PFSK-1 (cell line): Measurements from ENCODE around the gene PRDM4.

Experiments
- FOXP2 ChIP-seq: optimal IDR thresholded peaks from 2 replicates; pipeline ENCODE3; 2011; ENCODE audit warnings: borderline replicate concordance, control low read depth, inconsistent platforms; ENCODE audit not compliant: insufficient read depth; ENCODE audit errors: extremely low read length, extremely low read depth
- POLR2AphosphoS5 ChIP-seq: IDR thresholded peaks from 2 replicates; pipeline ENCODE4 v1.6.1; 2012; ENCODE audit warnings: low read depth, mild to moderate bottlenecking, control low read depth, low read length, moderate library complexity
- SIN3A ChIP-seq: IDR thresholded peaks from 2 replicates; pipeline ENCODE4 v1.6.1; 2012; ENCODE audit warnings: mild to moderate bottlenecking, low read length, moderate library complexity, borderline replicate concordance; ENCODE audit not compliant: insufficient read depth
- TAF1 ChIP-seq: IDR thresholded peaks from 2 replicates; pipeline ENCODE4 v1.6.1; 2012; ENCODE audit warnings: low read length, control low read depth, borderline replicate concordance; ENCODE audit not compliant: insufficient read depth
- TF ChIP-seq, protein P1 (sequence below), 2 experiments: IDR thresholded peaks; 2 replicates each; pipeline versions ENCODE4 v1.6.1 to v1.8.0; 2011 to 2012; ENCODE audit warnings: low read depth in 2 of 2, low read length in 2 of 2, control low read depth in 1 of 2, inconsistent platforms in 1 of 2, mild to moderate bottlenecking in 1 of 2, moderate library complexity in 1 of 2; ENCODE audit not compliant: insufficient read depth in 1 of 2

Gene PRDM4

DNA sequence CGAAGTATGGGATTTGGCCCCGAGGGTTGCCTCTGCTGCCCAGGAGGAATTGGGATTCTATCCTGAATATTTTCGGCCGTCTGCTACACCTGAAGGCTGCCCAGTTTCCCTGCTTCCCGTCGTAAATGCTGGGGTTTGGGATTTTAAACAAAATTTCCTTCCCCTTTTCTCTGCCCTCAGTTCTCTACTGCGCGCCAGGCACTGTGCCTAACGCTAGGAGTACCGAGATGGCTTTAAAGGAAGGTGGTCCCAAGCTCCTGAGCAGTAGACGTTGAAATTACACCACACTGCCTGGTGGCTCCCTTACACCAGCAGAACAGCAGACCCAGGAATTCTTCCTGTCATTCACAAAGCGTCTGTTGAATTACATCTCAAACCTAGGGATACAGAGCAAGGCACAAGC is 566 bp upstream of the PRDM4 start:
- TF ChIP-seq, protein P1, sequence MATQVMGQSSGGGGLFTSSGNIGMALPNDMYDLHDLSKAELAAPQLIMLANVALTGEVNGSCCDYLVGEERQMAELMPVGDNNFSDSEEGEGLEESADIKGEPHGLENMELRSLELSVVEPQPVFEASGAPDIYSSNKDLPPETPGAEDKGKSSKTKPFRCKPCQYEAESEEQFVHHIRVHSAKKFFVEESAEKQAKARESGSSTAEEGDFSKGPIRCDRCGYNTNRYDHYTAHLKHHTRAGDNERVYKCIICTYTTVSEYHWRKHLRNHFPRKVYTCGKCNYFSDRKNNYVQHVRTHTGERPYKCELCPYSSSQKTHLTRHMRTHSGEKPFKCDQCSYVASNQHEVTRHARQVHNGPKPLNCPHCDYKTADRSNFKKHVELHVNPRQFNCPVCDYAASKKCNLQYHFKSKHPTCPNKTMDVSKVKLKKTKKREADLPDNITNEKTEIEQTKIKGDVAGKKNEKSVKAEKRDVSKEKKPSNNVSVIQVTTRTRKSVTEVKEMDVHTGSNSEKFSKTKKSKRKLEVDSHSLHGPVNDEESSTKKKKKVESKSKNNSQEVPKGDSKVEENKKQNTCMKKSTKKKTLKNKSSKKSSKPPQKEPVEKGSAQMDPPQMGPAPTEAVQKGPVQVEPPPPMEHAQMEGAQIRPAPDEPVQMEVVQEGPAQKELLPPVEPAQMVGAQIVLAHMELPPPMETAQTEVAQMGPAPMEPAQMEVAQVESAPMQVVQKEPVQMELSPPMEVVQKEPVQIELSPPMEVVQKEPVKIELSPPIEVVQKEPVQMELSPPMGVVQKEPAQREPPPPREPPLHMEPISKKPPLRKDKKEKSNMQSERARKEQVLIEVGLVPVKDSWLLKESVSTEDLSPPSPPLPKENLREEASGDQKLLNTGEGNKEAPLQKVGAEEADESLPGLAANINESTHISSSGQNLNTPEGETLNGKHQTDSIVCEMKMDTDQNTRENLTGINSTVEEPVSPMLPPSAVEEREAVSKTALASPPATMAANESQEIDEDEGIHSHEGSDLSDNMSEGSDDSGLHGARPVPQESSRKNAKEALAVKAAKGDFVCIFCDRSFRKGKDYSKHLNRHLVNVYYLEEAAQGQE (IDR thresholded peaks at IDR 0.05; ENCODE audit: insufficient read depth in 1 of 2, low read depth in 2 of 2, low read length in 2 of 2) = no peak
- no peak for TF ChIP-seq TAF1

DNA sequence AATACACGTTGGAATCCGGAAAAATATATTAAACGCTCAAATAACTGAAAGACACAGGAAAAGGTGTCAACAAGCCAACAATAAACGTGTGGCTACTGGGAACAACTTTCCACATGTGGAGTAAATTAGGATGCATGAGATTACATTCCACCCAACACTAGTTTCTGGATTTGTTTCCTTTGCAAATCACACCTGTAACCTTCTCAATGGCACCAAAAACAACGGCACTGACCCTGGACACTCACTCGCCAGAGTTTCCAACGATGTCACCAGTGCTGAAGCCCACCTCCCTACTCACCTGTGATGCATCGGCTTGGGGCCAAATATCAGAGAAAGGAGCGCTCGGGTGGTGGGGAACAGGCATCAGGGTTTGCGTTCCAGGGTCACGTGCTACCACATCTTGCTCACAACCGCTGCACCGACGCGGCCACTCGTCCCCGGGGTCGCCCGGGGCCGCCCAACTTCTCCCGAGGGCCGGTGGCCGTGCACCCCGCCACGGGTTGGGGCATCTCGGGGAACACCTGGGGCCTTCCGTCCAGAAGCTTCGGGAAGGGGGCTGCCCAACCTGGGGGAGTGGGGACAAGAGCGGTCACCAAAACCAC is 629 bp downstream of the PRDM4 start:
- TF ChIP-seq SIN3A (no peak), FOXP2 (no peak), TAF1 (no peak), POLR2AphosphoS5 (no peak)
- TF ChIP-seq, protein P1 (IDR thresholded peaks at IDR 0.05; ENCODE audit: insufficient read depth in 1 of 2, low read depth in 2 of 2, low read length in 2 of 2) = no peak

DNA sequence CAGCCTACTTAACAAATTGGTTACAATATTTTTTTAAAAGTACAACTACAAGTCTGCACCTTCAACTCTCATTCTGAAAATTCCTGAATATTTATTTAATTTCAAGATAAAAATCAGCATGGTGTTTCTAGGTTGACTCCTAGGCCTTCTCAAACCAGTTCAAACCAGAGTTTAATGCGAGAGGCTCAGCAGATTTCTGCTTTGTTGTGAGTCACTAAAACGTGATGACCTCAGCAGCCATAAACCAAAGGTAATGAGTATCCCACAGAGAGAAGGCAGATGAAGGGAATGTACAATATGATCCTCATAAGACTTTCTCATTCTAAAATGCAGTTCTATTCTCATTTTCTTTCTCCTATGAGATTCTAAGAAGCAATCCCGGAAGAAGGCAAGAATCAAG is 1.5 kb downstream of the PRDM4 start:
- TF ChIP-seq FOXP2 (no peak), SIN3A (no peak), TAF1 (no peak), POLR2AphosphoS5 (no peak)
- TF ChIP-seq, protein P1 (IDR thresholded peaks at IDR 0.05; ENCODE audit: insufficient read depth in 1 of 2, low read depth in 2 of 2, low read length in 2 of 2) = no peak

DNA sequence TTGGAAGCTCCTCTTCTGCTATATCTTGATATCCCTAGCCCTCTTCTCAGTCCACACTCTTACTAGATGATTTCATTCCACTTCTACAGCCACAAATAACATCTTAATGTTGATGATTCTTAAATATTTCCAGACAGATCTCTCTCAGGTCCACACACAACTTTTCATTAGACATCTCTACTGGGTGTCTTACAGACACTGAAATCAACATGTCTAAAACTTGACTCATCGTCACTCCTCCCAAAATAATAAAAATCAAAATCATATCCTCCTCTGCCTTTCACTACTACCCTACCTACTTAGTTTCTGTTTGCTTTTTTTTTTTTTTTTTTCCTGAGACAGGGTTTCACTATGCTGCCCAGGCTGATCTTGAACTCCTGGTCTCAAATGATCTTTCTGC is 11.9 kb downstream of the PRDM4 start:
- TF ChIP-seq POLR2AphosphoS5 (no peak), FOXP2 (no peak), SIN3A (no peak), TAF1 (no peak)
- TF ChIP-seq, protein P1 (IDR thresholded peaks at IDR 0.05; ENCODE audit: insufficient read depth in 1 of 2, low read depth in 2 of 2, low read length in 2 of 2) = no peak

DNA sequence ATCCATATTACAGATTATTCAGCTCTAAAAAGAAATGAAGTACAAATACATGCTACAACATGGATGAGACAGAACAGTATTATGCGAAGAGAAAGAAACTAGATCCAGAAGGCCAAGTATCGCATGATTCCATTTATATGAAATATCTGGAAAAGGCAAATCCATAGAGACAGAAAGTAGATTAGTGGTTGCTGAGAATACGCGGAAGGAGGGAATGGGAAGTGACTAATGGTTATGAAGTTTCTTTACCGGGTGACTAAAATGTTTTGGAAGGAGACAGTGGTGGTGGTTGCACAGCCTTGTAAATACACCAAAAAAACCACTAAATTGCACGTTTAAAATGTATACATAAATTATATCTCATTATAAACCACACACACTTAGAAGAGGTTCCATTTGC is 12.5 kb downstream of the PRDM4 start:
- TF ChIP-seq POLR2AphosphoS5 (no peak), FOXP2 (no peak), TAF1 (no peak), SIN3A (no peak)
- TF ChIP-seq, protein P1 (IDR thresholded peaks at IDR 0.05; ENCODE audit: insufficient read depth in 1 of 2, low read depth in 2 of 2, low read length in 2 of 2) = no peak
